HepG2 (cell line): Measurements from ENCODE around the gene RMRP. TPM values are rescaled to one million over a fixed set of nuclear protein-coding genes. Genes with fewer than 3 reads are reported as not detected.

Experiments used
- ATAC-seq: fragments of 200-7000 bp; cut with Tn5 transposase; 3 replicates; pipeline ENCODE4 v1.9.1; 2020; ENCODE audit warnings: mild to moderate bottlenecking, moderate library complexity
- BruUV-seq: library from RNA; stranded (reverse); fragments of 400-500 nt; replicated peaks from 2 replicates; lab custom pipeline; 2021; lab: Mats Ljungman, UMichigan
- CTCF ChIA-PET: fragments of 300-600 bp; formaldehyde crosslinking; extraction: SDS; loops from one replicate; lab custom pipeline; 2021; ENCODE audit warnings: low total read pairs, inconsistent platforms, low intra/inter-chr PET ratio; lab: Yijun Ruan, JAX
- POLR2A ChIA-PET: fragments of 350-600 bp; sonication (Branson Sonifier 250); formaldehyde crosslinking; loops from one replicate; lab custom pipeline; 2020; ENCODE audit warnings: antibody characterized with exemption, inconsistent platforms; lab: Yijun Ruan, JAX
- DNase-seq: peaks from one replicate; pipeline ENCODE4 v3.0.0-alpha.2; 2015; ENCODE audit warnings: low spot score
- FAIRE-seq: peaks from 3 replicates; lab custom pipeline; 2011; peaks lifted over from hg19 to GRCh38; lab: Jason Lieb, UNC
- H2AFZ ChIP-seq: one replicate; pipeline ENCODE4 v1.6.1; 2011; ENCODE audit warnings: low read length, inconsistent platforms
- H3K27ac ChIP-seq: fragments of 300-600 bp; 3 replicates; pipeline ENCODE4 v1.8.0; 2011; ENCODE audit warnings: mixed run types, mild to moderate bottlenecking, mixed read lengths, low read length, inconsistent platforms; ENCODE audit not compliant: insufficient read depth; ENCODE audit errors: extremely low read length
- H3K27me3 ChIP-seq, 2 experiments: fragments of 200-600 bp in 1 of 2; 2 replicates in 1 of 2; 3 replicates in 1 of 2; pipeline versions ENCODE4 v1.6.0 to v1.8.0; 2011; ENCODE audit warnings: low read length in 2 of 2, mild to moderate bottlenecking in 2 of 2, moderate library complexity in 2 of 2, inconsistent platforms in 1 of 2; ENCODE audit not compliant: insufficient read depth in 2 of 2, control insufficient read depth in 1 of 2
- H3K36me3 ChIP-seq, 2 experiments: fragments of 200-600 bp in 1 of 2; replicated peaks in 1 of 2; 2 replicates in 1 of 2; 3 replicates in 1 of 2; pipeline versions ENCODE4 v1.5.1 to v1.8.0; 2011; ENCODE audit warnings: low read length in 2 of 2, inconsistent platforms in 1 of 2; ENCODE audit not compliant: insufficient read depth in 2 of 2, control insufficient read depth in 1 of 2
- H3K4me1 ChIP-seq: 2 replicates; pipeline ENCODE4 v1.5.1; 2012; ENCODE audit warnings: low read length, inconsistent platforms; ENCODE audit not compliant: insufficient read depth
- H3K4me2 ChIP-seq: 2 replicates; pipeline ENCODE4 v1.6.0; 2011; ENCODE audit warnings: low read depth, low read length, inconsistent platforms
- H3K4me3 ChIP-seq, 3 experiments: fragments of 200-600 bp in 1 of 3; sonication (generic), shearing (Covaris generic) in 1 of 3; replicated peaks in 1 of 3; 2 replicates each; pipeline ENCODE4 v1.5.1; 2011 to 2016; ENCODE audit warnings: low read length in 3 of 3, inconsistent platforms in 2 of 3, low read depth in 2 of 3, mild to moderate bottlenecking in 2 of 3, control low read depth in 1 of 3, mixed read lengths in 1 of 3; ENCODE audit not compliant: insufficient read depth in 1 of 3
- H3K79me2 ChIP-seq: one replicate; pipeline ENCODE4 v1.6.1; 2011; ENCODE audit warnings: low read length, inconsistent platforms; ENCODE audit not compliant: insufficient read depth
- H3K9ac ChIP-seq: 2 replicates; pipeline ENCODE4 v1.6.0; 2011; ENCODE audit warnings: mild to moderate bottlenecking, low read depth, low read length, inconsistent platforms; ENCODE audit not compliant: insufficient read depth
- H3K9me3 ChIP-seq: 2 replicates; pipeline ENCODE4 v1.5.1; 2012; ENCODE audit warnings: mild to moderate bottlenecking, low read length
- H4K20me1 ChIP-seq: 2 replicates; pipeline ENCODE4 v1.6.0; 2011; ENCODE audit warnings: inconsistent platforms, mild to moderate bottlenecking, low read length, moderate library complexity; ENCODE audit not compliant: insufficient read depth
- FOSL2 ChIP-seq: sonication (generic); formaldehyde crosslinking; IDR thresholded peaks from 2 replicates; pipeline ENCODE4 v1.4.0; 2020; ENCODE audit warnings: missing genetic modification reagents
- WGBS: methylation state at CpG from one replicate; pipeline ENCODE4 v1.1.6; 2017; ENCODE audit warnings: low lambda C conversion rate; 5-methylcytosine and 5-hydroxymethylcytosine counted together
- in situ Hi-C: cut with HindIII; loops from 2 replicates; pipeline ENCODE4 v1.10.0; 2017; ENCODE audit warnings: low pct_unique_long_range_greater_than_20kb; ENCODE audit not compliant: extremely low pct_ligation_motif_present
- intact Hi-C: fragments of 100-400 bp; cut with micrococcal nuclease; formaldehyde crosslinking; loops from one replicate; pipeline ENCODE4 v1.10.0; 2022; ENCODE audit not compliant: unreplicated experiment
- polyA plus RNA-seq, 8 experiments: library from polyadenylated mRNA; depleted of rRNA in 3 of 8; stranded (reverse) in 7 of 8; unstranded in 1 of 8; fragments of >200 nt; fragmentation: Illumina TruSeq in 4 of 8; extraction: Trizol in 4 of 8; gene quantifications; 2 replicates each; pipeline versions ENCODE4 v1.2.1 to v1.2.3, GENCODE V29; 2011 to 2016; ENCODE audit warnings: low read depth in 4 of 8, missing spikeins in 1 of 8, mixed read lengths in 1 of 8; ENCODE audit not compliant: insufficient read depth in 1 of 8
- total RNA-seq, 5 experiments: library from RNA; depleted of rRNA; stranded (reverse); fragments of >200 nt; fragmentation: Illumina TruSeq; extraction: Trizol; gene quantifications; 2 replicates each; pipeline ENCODE4 v1.2.3, GENCODE V29; 2016; ENCODE audit warnings: low read depth in 1 of 5
- TF ChIP-seq, protein P1 (sequence below): sonication (generic); formaldehyde crosslinking; IDR thresholded peaks from 2 replicates; pipeline ENCODE4 v1.5.1; 2020; ENCODE audit warnings: mild to moderate bottlenecking, moderate library complexity, missing genetic modification reagents
- TF ChIP-seq, protein P2 (sequence below): sonication (generic); formaldehyde crosslinking; conservative IDR thresholded peaks from 2 replicates; pipeline ENCODE4 v1.8.1; 2023; ENCODE audit warnings: missing genetic modification reagents

RMRP gene
- total and polyA plus RNA-seq, 2 of the 13 experiments (the other 11 are each of a cell fraction or from before 2014, with no cell fraction given) = 51.4 to 4,025 TPM

DNA sequence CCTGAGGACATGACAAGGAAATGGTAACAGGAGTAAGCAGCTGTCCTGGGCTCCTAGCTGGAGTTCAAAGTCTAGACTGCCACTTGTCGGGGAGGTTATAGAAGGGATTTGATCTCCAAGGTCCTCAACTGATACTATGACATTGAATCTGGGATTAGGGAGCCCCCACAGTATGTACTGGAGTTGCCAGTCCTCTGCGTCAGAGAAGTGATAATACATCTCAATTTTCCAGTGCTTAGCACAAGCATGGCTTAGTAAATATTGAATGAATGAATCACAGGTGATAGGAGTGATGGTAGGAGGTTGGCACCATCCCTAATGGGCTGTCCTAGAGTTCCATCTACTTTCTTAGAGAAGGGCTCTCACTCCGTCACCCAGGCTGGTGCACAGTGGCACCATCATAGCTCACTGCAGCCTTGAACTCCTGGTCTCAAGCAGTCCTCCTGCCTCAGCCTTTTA, 38.2 kb upstream of the RMRP start:
- Histone ChIP-seq H3K4me2 (no peak overlapping the region), H3K36me3 (peaks cover 23 to 43% of the 10 kb centered on the region in 2 experiments; a peak in 4 of 5 replicates), H3K9ac (no peak overlapping the region), H3K4me1 (peaks cover 26% of the 10 kb centered on the region), H3K9me3 (no peaks in the 10 kb centered on the region), H3K27ac (no peak overlapping the region), H2AFZ (no peak overlapping the region), H4K20me1 (no peaks in the 10 kb centered on the region), H3K27me3 (no peaks in the 10 kb centered on the region), H3K4me3 (no peak overlapping the region), H3K79me2 (no peaks in the 10 kb centered on the region)
- FAIRE-seq (peak; percentile 37), DNase-seq (no peak), ATAC-seq (no peak; the same call in 2 of the 3 replicates)
- POLR2A ChIA-PET = interaction anchor here (0.6 to 2.3 kb wide), 11 partner anchors 8 to 61 kb away, joined by 3 to 12 read pairs (median 8); partner anchors contain the start of genes ARHGEF39, CA9, CCDC107 and CREB3
- no TSS peak for BruUV-seq
- WGBS = 72% methylated on average over 3 of the region's 3 CpGs
- TF ChIP-seq, protein P1, sequence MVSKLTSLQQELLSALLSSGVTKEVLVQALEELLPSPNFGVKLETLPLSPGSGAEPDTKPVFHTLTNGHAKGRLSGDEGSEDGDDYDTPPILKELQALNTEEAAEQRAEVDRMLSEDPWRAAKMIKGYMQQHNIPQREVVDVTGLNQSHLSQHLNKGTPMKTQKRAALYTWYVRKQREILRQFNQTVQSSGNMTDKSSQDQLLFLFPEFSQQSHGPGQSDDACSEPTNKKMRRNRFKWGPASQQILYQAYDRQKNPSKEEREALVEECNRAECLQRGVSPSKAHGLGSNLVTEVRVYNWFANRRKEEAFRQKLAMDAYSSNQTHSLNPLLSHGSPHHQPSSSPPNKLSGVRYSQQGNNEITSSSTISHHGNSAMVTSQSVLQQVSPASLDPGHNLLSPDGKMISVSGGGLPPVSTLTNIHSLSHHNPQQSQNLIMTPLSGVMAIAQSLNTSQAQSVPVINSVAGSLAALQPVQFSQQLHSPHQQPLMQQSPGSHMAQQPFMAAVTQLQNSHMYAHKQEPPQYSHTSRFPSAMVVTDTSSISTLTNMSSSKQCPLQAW (CRISPR knock-in tag) = 0 out of 2 replicates have a peak, but pooled peaks have one; percentile 30
- 0 out of 2 replicates have a peak, but pooled peaks have one; percentile 17 for TF ChIP-seq FOSL2
- TF ChIP-seq, protein P2, sequence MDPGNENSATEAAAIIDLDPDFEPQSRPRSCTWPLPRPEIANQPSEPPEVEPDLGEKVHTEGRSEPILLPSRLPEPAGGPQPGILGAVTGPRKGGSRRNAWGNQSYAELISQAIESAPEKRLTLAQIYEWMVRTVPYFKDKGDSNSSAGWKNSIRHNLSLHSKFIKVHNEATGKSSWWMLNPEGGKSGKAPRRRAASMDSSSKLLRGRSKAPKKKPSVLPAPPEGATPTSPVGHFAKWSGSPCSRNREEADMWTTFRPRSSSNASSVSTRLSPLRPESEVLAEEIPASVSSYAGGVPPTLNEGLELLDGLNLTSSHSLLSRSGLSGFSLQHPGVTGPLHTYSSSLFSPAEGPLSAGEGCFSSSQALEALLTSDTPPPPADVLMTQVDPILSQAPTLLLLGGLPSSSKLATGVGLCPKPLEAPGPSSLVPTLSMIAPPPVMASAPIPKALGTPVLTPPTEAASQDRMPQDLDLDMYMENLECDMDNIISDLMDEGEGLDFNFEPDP (CRISPR knock-in tag) = no peak
- CTCF ChIA-PET = interaction anchor here (1.5 kb wide), 2 partner anchors 31 to 38 kb away, joined by 5 to 9 read pairs; partner anchors contain the start of genes ARHGEF39, CCDC107 and RMRP
- in situ Hi-C loops (loop anchor here (5.0 kb wide), 1 partner anchor 34 kb away; no protein-coding TSS in a partner anchor), intact Hi-C loops (loop anchor here (2.0 to 10.0 kb wide), 2 partner anchors 35 to 51 kb away; no protein-coding TSS in a partner anchor)
